Spleen (tissue), 11 donors: ENCODE results near the gene FNBP1. TPM values are rescaled to one million over a fixed set of nuclear protein-coding genes. Genes with fewer than 3 reads are reported as not detected.
A peak's percentile ranks its signal among the peaks of the same experiment; 100 is the strongest.
"Not testable (repeated sequence)": the region's sequence is repeated elsewhere in the genome, so short reads cannot be mapped to it uniquely, and the experiment has no call there.

Experiments
- DNase-seq: peaks from one replicate; pipeline ENCODE4 v3.0.0-alpha.2; 2020
- H3K27ac ChIP-seq, 8 donors: fragments of 200-600 bp; sonication (generic) in 7 of 8; 1 replicate in 4 of 8; 2 replicates in 4 of 8; pipeline versions ENCODE4 v1.5.0 to v1.8.0; 2016 to 2021; ENCODE audit warnings: inconsistent platforms in 4 of 8, mild to moderate bottlenecking in 4 of 8, moderate library complexity in 1 of 8
- H3K27me3 ChIP-seq, 7 donors: fragments of 200-600 bp; sonication (generic) in 6 of 7; replicated peaks in 1 of 7; 1 replicate in 4 of 7; 2 replicates in 3 of 7; pipeline versions ENCODE4 v1.5.0 to v1.8.0; 2016 to 2021; ENCODE audit warnings: inconsistent platforms in 3 of 7, mild to moderate bottlenecking in 1 of 7
- H3K36me3 ChIP-seq, 6 donors: fragments of 200-600 bp; sonication (generic) in 5 of 6; 1 replicate in 4 of 6; 2 replicates in 2 of 6; pipeline versions ENCODE4 v1.5.0 to v1.8.0; 2016 to 2021; ENCODE audit warnings: inconsistent platforms in 2 of 6
- H3K4me1 ChIP-seq, 6 donors: fragments of 200-600 bp; sonication (generic) in 5 of 6; 1 replicate in 3 of 6; 2 replicates in 3 of 6; pipeline versions ENCODE4 v1.5.0 to v1.8.0; 2016 to 2021; ENCODE audit warnings: inconsistent platforms in 3 of 6
- H3K4me3 ChIP-seq, 8 donors: fragments of 200-600 bp; sonication (generic) in 7 of 8; 1 replicate in 4 of 8; 2 replicates in 4 of 8; pipeline versions ENCODE4 v1.5.0 to v1.8.0; 2016 to 2021; ENCODE audit warnings: inconsistent platforms in 4 of 8, mild to moderate bottlenecking in 4 of 8, moderate library complexity in 2 of 8
- H3K9me3 ChIP-seq, 8 donors: fragments of 200-600 bp; sonication (generic) in 7 of 8; 1 replicate in 4 of 8; 2 replicates in 4 of 8; pipeline versions ENCODE4 v1.5.0 to v1.8.0; 2016 to 2021; ENCODE audit warnings: inconsistent platforms in 4 of 8
- CTCF ChIP-seq, 11 experiments: fragments of 200-600 bp in 7 of 11; fragments of 450-650 bp in 4 of 11; sonication (generic) in 4 of 11; IDR thresholded peaks in 8 of 11; conservative IDR thresholded peaks in 3 of 11; 1 replicate in 7 of 11; 2 replicates in 4 of 11; pipeline versions ENCODE4 v1.4.0 to v1.8.0; 2016 to 2021; ENCODE audit warnings: antibody characterized with exemption in 11 of 11, inconsistent platforms in 4 of 11, mild to moderate bottlenecking in 1 of 11
- POLR2A ChIP-seq, 3 donors: fragments of 450-650 bp; IDR thresholded peaks; one replicate each; pipeline ENCODE4 v1.5.1; 2017; ENCODE audit warnings: antibody characterized with exemption in 3 of 3, mild to moderate bottlenecking in 1 of 3
- POLR2AphosphoS5 ChIP-seq, 3 donors: sonication (generic); formaldehyde crosslinking; IDR thresholded peaks; one replicate each; pipeline ENCODE4 v1.5.1; 2017; ENCODE audit warnings: antibody characterized with exemption in 3 of 3
- WGBS, 5 donors: extraction: QIAGEN DNeasy Blood & Tissue Kit in 3 of 5; methylation state at CpG; one replicate each; pipeline versions ENCODE4 v1.1.5 to v1.1.7; 2013 to 2018; 5-methylcytosine and 5-hydroxymethylcytosine counted together
- intact Hi-C: fragments of 100-400 bp; cut with DNase I; formaldehyde crosslinking; loops from one replicate; pipeline ENCODE4 v1.15.0; 2023; ENCODE audit warnings: low total_unique reads
- polyA plus RNA-seq, 3 donors: library from polyadenylated mRNA; stranded (reverse); fragments of 200-250 nt; gene quantifications; one replicate each; pipeline ENCODE4 v1.2.1, GENCODE V29; 2013
- total RNA-seq, 7 donors: library from RNA; depleted of rRNA in 3 of 7; stranded (reverse); fragments of >200 nt in 3 of 7; fragmentation: NEBNext Ultra II Directional in 4 of 7; extraction: Animal tissue kit (Norgen Biotek cat#: 25700) in 4 of 7; gene quantifications; one replicate each; pipeline versions ENCODE4 v1.1.0 to v1.2.1, GENCODE V29; 2016 to 2021
- donor health status: healthy with polysubstance abuse.
- donor health status: DM: no; HTN: no; CAD: no; lungs with moderate emphysema.
- donor health status: DM: no; HTN: no; CAD: no.
- donor health status: Bipolar disorder and iron deficiency.
- donor health status: healthy.
- donor health status: DM: no; HTN: no; CAD: no.
- donor health status: DM: yes; HTN: yes; CAD: no.

The FNBP1 gene
- total and polyA plus RNA-seq, 10 donors, result 40.6 to 156 (median 146) TPM

DNA sequence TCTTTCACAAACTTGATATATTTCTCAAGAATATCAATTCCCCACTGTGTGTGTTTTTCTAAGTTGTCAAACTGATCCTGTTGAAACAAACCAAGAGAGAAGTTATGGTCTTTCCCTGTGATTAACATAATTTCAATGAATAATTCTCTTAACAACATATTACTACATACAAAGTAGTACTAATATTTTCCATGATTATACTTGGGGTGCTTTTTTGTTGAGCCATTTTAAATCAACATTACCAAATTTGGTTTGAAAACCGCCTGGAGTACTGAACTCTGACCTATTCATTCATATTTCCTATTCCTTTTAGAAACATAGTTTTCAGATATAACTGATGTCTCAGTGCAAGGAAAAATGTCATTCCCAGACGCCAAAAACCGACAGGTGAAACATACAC is 48.1 kb downstream of the FNBP1 start:
- H3K36me3 ChIP-seq, result peaks cover 0 to 26% (median 6%) of the 10 kb centered on the region in 6 donors
- WGBS, 5 donors, result 48 to 59% (median 55%) methylated on average over 3 of the region's 3 CpGs
- no peak for TF ChIP-seq POLR2A (IDR thresholded peaks at IDR 0.05)
- TF ChIP-seq CTCF (IDR thresholded peaks at IDR 0.05 in 8 of 11, conservative IDR thresholded peaks at IDR 0.05 in 3 of 11), result no peak
- no peak for TF ChIP-seq POLR2AphosphoS5 (IDR thresholded peaks at IDR 0.05)
- H3K4me1 ChIP-seq, result peaks cover 33 to 99% (median 91%) of the 10 kb centered on the region in 6 donors
- no peak for DNase-seq
- H3K4me3 ChIP-seq, result peak overlapping the region in 1 of 8 donors; percentile 30
- intact Hi-C loops, result no loop called here
- H3K27me3 ChIP-seq, result no peaks in the 10 kb centered on the region
- no peaks in the 10 kb centered on the region for H3K9me3 ChIP-seq
- peak overlapping the region in 7 of 8 donors; percentile 66 to 91 (median 86) for H3K27ac ChIP-seq

GRCh38 chr9:129991139-129991538 is 51.9 kb downstream of the FNBP1 start:
- H3K27me3 ChIP-seq, DNase-seq, H3K4me3 ChIP-seq, intact Hi-C loops, H3K9me3 ChIP-seq: not testable (repeated sequence)
- peaks cover 39 to 100% (median 89%) of the 10 kb centered on the region in 6 donors for H3K4me1 ChIP-seq
- WGBS, 5 donors, result 77 to 90% (median 87%) methylated on average over 6 of the region's 6 CpGs
- peaks cover 0 to 37% (median 6%) of the 10 kb centered on the region in 6 donors for H3K36me3 ChIP-seq
- peak overlapping the region; percentile 59 to 91 (median 86) for H3K27ac ChIP-seq

DNA sequence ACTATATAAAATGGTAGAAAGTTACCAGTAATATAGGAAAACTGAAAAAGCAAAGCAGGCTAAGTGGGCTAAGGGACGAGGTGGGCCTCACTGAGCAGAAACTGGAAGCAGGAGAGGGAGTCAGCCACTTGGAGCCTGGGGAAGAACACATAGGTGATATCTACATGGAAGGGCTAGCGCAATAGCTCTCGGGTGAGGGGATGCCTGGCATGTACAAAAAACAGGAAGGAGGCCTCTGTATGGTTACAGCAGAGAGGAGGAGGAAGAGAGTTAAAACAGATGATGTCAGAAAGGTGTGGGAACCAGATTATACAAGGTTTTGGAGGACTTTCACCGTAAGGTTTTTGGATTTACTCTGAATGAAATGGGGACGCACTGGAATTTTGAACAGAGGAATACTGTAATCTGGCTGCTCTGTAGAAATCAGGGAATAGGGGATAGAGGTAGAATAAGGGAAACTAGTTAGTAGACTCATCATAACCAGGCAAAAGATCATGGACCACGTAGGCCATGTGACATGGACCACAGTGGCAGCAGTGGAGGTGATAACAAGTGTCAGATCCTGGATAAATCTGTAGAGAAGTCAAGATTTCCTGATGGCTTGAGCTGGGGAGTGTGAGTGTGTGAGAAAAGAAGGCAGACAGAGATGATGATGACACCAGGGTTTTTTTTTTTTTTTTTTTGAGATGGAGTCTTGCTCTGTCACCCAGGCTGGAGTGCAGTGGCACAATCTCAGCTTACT is 52.5 kb downstream of the FNBP1 start:
- WGBS, 5 donors, result 33 to 47% (median 36%) methylated on average over 6 of the region's 6 CpGs
- H3K27me3 ChIP-seq, result no peaks in the 10 kb centered on the region
- H3K36me3 ChIP-seq, result peaks cover 0 to 38% (median 6%) of the 10 kb centered on the region in 6 donors
- no peaks in the 10 kb centered on the region for H3K9me3 ChIP-seq
- peaks cover 38 to 100% (median 82%) of the 10 kb centered on the region in 6 donors for H3K4me1 ChIP-seq
- peak overlapping the region; percentile 59 to 91 (median 86) for H3K27ac ChIP-seq
- H3K4me3 ChIP-seq, result peak overlapping the region in 1 of 8 donors; percentile 40
- no peak for TF ChIP-seq CTCF (IDR thresholded peaks at IDR 0.05 in 8 of 11, conservative IDR thresholded peaks at IDR 0.05 in 3 of 11)
- peak in 1 of 3 donors; percentile 80 for TF ChIP-seq POLR2AphosphoS5 (IDR thresholded peaks at IDR 0.05)
- TF ChIP-seq POLR2A (IDR thresholded peaks at IDR 0.05), result peak in 2 of 3 donors; percentile 21 to 26
- intact Hi-C loops, result no loop called here
- no peak for DNase-seq

DNA sequence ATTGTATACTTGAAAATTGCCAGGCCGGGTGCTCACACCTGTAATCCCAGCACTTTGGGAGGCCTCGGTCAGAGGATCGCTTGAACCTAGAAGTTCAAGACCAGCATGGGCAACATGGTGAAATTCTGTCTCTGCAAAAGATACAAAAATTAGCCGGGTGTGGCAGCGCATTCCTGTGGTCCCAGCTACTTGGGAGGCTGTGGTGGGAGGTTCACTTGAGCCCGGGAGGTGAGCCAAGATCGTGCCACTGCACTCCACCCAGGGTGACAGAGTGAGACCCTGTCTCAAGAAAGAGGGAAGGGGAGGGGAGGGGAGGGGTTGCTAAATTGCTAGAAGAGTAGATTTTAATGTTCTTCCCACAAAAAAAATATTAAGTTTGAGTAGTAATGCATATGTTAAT is 53.2 kb downstream of the FNBP1 start:
- DNase-seq, result no peak

More for the DNA sequence above, 53.2 kb downstream of the FNBP1 start:
- peak overlapping the region; percentile 59 to 91 (median 86) for H3K27ac ChIP-seq
- peak overlapping the region in 1 of 8 donors; percentile 40 for H3K4me3 ChIP-seq
- H3K9me3 ChIP-seq, result no peaks in the 10 kb centered on the region
- no peaks in the 10 kb centered on the region for H3K27me3 ChIP-seq
- H3K4me1 ChIP-seq, result peaks cover 42 to 100% (median 75%) of the 10 kb centered on the region in 6 donors
- peaks cover 0 to 45% (median 6%) of the 10 kb centered on the region in 6 donors for H3K36me3 ChIP-seq
- TF ChIP-seq POLR2A (IDR thresholded peaks at IDR 0.05) (no peak), CTCF (IDR thresholded peaks at IDR 0.05 in 8 of 11, conservative IDR thresholded peaks at IDR 0.05 in 3 of 11) (no peak), POLR2AphosphoS5 (IDR thresholded peaks at IDR 0.05) (no peak)
- 66 to 81% (median 73%) methylated on average over 7 of the region's 7 CpGs for WGBS, 5 donors
- intact Hi-C loops, result loop anchor here (10.0 kb wide), 1 partner anchor 45 kb away; no protein-coding TSS in a partner anchor
